Heart left ventricle (tissue), 16 donors: ENCODE data around the gene SUGCT. TPM values are rescaled to one million over a fixed set of nuclear protein-coding genes. Genes with fewer than 3 reads are reported as not detected.

Experiments used
- ATAC-seq, 4 donors: fragments of 200-7000 bp; cut with Tn5 transposase; one replicate each; pipeline ENCODE4 v1.9.1; 2020 to 2022; ENCODE audit warnings: moderate library complexity in 4 of 4, mild to moderate bottlenecking in 3 of 4, moderate number of reproducible peaks in 1 of 4
- DNase-seq, 5 donors: peaks; one replicate each; pipeline ENCODE4 v3.0.0-alpha.2; 2020
- H3K27ac ChIP-seq, 12 donors: fragments of 200-600 bp; sonication (generic) in 4 of 12; one replicate each; pipeline versions ENCODE4 v1.5.0 to v1.8.0; 2016 to 2022; ENCODE audit warnings: mild to moderate bottlenecking in 2 of 12
- H3K27me3 ChIP-seq, 9 donors: fragments of 200-600 bp; sonication (generic) in 2 of 9; one replicate each; pipeline versions ENCODE4 v1.5.1 to v1.8.0; 2016 to 2022; ENCODE audit warnings: mild to moderate bottlenecking in 3 of 9
- H3K36me3 ChIP-seq, 9 donors: fragments of 200-600 bp; sonication (generic) in 2 of 9; one replicate each; pipeline versions ENCODE4 v1.5.0 to v1.8.0; 2018 to 2022; ENCODE audit warnings: mild to moderate bottlenecking in 2 of 9
- H3K4me1 ChIP-seq, 12 donors: fragments of 200-600 bp; sonication (generic) in 4 of 12; one replicate each; pipeline versions ENCODE4 v1.5.0 to v1.8.0; 2016 to 2022; ENCODE audit warnings: mild to moderate bottlenecking in 3 of 12
- H3K4me3 ChIP-seq, 12 donors: fragments of 200-600 bp; sonication (generic) in 4 of 12; one replicate each; pipeline versions ENCODE4 v1.5.0 to v1.8.0; 2017 to 2022; ENCODE audit warnings: mild to moderate bottlenecking in 9 of 12, moderate library complexity in 4 of 12
- H3K9me3 ChIP-seq, 12 donors: fragments of 200-600 bp; sonication (generic) in 4 of 12; one replicate each; pipeline versions ENCODE4 v1.5.0 to v1.8.0; 2016 to 2022; ENCODE audit warnings: mild to moderate bottlenecking in 1 of 12
- CTCF ChIP-seq, 12 donors: fragments of 200-600 bp; sonication (generic) in 4 of 12; IDR thresholded peaks; one replicate each; pipeline versions ENCODE4 v1.5.0 to v1.8.0; 2018 to 2022; ENCODE audit warnings: antibody characterized with exemption in 12 of 12, mild to moderate bottlenecking in 5 of 12
- POLR2A ChIP-seq, 2 donors: fragments of 450-650 bp; IDR thresholded peaks; one replicate each; pipeline ENCODE4 v1.6.1; 2017; ENCODE audit warnings: antibody characterized with exemption in 2 of 2, mild to moderate bottlenecking in 2 of 2, moderate library complexity in 2 of 2
- WGBS, 4 donors: extraction: QIAGEN DNeasy Blood & Tissue Kit in 2 of 4; methylation state at CpG; one replicate each; pipeline versions ENCODE4 v1.1.5 to v1.1.7; 2013 to 2018; 5-methylcytosine and 5-hydroxymethylcytosine counted together
- intact Hi-C, 10 donors: fragments of 100-400 bp; cut with DNase I; formaldehyde crosslinking; loops; one replicate each; pipeline versions ENCODE4 v1.11.1 to v1.14.2; 2022
- polyA plus RNA-seq, 2 donors: library from polyadenylated mRNA; stranded (reverse); fragments of 200-250 nt; gene quantifications; one replicate each; pipeline ENCODE4 v1.2.3, GENCODE V29; 2013
- total RNA-seq, 9 donors: library from RNA; depleted of rRNA in 2 of 9; stranded (reverse); fragments of >200 nt in 2 of 9; fragmentation: NEBNext Ultra II Directional in 3 of 9; extraction: Animal tissue kit (Norgen Biotek cat#: 25700) in 3 of 9; gene quantifications; one replicate each; pipeline versions ENCODE4 v1.1.0 to v1.2.4, GENCODE V29; 2016 to 2023
- donor health status: ischemic (EF 13 %, LVEDD 7.1; RV severe dilation, severe dysfunction).
- donor health status: healthy with polysubstance abuse.
- donor health status: DM: no; HTN: yes; CAD: no.
- donor health status: DM: no; HTN: no; CAD: no.
- donor health status: ischemic (EF 25% LVEDD 6.9; RV normal size, moderate dysfunction).
- donor health status: ischemic (EF 25% LVEDD 5.7; RV mildly dilated, moderate dysfunction).
- donor health status: healthy.
- donor health status: DM: yes; HTN: yes; CAD: no.
- donor health status: ischemic (EF 35%, LVEDD 5.7; RV mildly dilated, moderate dysfunction).
- donor health status: nonischemic (EF 11% LVEDD 7.7; RV severe dilation, severe dysfunction).
- donor health status: DM: yes; HTN: yes; CAD: no.
- donor health status: PGD.
- donor health status: ischemic (EF 29% LVEDD 5.4; RV normal size, mild dysfunction).
- donor health status: nonischemic (EF 23%, LVEDD 6.1; RV moderate dilation, normal function).

Gene SUGCT
- total and polyA plus RNA-seq, 11 donors, result 1.4 to 7.6 (median 4.4) TPM

DNA sequence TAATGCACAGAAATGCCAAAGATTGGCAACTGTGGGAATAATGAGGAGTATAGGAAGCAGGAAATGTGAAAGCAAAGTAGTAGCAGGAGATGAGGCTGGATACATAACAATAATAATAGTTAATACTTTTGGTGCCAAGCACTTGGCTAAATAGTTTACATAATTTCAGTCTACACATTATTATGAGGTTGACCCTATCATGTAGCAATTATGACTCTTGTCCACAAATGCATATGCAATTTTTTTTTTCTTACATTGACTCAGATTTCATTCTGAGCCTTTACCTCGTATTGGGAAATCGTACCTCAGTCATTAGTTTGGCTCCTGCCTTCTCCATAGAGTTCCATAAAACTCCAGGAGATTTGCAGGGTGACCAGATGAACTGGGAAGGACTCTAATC is 219.9 kb downstream of the SUGCT start:
- H3K27me3 ChIP-seq, result no peaks in the 10 kb centered on the region
- DNase-seq (no peak), ATAC-seq (no peak)
- WGBS, 4 donors, result 87 to 94% (median 92%) methylated on average over 2 of the region's 2 CpGs
- TF ChIP-seq CTCF (IDR thresholded peaks at IDR 0.05), result no peak
- no peak for TF ChIP-seq POLR2A (IDR thresholded peaks at IDR 0.05)
- H3K4me1 ChIP-seq, result no peaks in the 10 kb centered on the region
- no peaks in the 10 kb centered on the region for H3K9me3 ChIP-seq
- H3K27ac ChIP-seq, result no peak overlapping the region
- no peak overlapping the region for H3K4me3 ChIP-seq
- no peaks in the 10 kb centered on the region for H3K36me3 ChIP-seq
- intact Hi-C loops, result no loop called here

DNA sequence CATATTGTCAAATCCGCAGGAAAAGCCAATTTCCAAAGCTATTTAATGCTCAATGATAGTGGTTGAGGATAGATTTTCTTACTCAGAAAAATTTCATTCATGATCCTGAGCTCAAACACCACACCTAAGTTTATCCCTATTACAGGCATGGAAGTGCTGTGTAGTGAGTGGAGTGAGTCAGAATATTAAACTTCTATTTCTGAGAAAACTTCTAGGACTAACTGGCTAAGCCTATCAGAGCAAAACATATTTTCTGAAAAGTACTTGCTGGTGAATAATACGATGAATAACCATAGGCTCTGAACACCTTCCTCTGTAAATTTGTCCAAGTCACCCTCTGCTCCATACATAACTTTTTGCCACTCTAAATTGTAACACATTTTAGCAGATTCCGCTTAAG is 221.5 kb downstream of the SUGCT start:
- 86 to 92% (median 90%) methylated on average over 3 of the region's 3 CpGs for WGBS, 4 donors
- ATAC-seq (no peak), DNase-seq (no peak)
- Histone ChIP-seq H3K4me3 (no peak overlapping the region), H3K36me3 (no peaks in the 10 kb centered on the region), H3K27ac (no peak overlapping the region), H3K9me3 (no peaks in the 10 kb centered on the region), H3K4me1 (no peaks in the 10 kb centered on the region), H3K27me3 (no peaks in the 10 kb centered on the region)
- intact Hi-C loops, result no loop called here
- TF ChIP-seq CTCF (IDR thresholded peaks at IDR 0.05), result no peak
- no peak for TF ChIP-seq POLR2A (IDR thresholded peaks at IDR 0.05)

DNA sequence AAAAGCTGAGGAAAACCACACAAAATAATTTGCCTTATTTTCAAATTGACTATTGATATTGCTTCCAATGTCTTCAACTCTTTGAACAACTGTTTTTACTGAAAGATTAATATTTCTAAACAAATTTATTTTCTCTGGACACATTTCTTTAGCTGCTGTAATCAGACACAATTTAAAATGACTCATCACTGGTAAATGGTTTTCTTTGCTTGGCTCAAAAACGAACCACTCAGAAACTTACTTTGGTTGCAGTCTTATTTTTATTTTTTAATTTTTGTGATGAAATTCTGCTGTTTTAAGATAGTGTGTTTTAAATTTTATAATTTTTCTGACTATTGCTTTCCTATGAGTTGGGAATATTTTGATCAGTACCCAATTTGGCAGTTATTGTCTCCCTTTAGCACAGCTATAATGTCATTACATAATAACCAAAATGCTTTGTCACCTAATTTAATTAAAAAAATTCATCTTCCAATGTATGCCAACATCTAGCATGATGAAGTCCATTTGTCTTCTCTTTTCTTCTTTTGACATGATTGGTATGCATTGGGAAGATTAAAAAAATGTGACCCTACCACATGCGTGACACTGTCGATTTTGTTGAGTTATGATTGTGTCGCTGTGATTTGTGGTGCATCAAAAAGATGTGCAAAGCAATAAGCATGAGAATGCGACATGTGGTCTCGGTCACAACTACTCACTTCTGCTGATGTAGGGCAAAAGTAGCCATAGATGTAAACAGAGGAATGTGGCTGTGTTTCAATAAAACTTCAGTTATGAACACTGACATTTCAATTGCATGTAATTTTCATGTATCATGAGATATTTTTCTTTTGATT is 222.3 kb downstream of the SUGCT start:
- no peak for ATAC-seq
- Histone ChIP-seq H3K9me3 (no peaks in the 10 kb centered on the region), H3K4me1 (no peaks in the 10 kb centered on the region), H3K36me3 (no peaks in the 10 kb centered on the region), H3K27me3 (no peaks in the 10 kb centered on the region), H3K27ac (no peak overlapping the region), H3K4me3 (no peak overlapping the region)
- TF ChIP-seq POLR2A (IDR thresholded peaks at IDR 0.05) (no peak), CTCF (IDR thresholded peaks at IDR 0.05) (no peak)
- no peak for DNase-seq
- WGBS, 4 donors, result 88 to 92% (median 91%) methylated on average over 6 of the region's 6 CpGs
- intact Hi-C loops, result no loop called here

DNA sequence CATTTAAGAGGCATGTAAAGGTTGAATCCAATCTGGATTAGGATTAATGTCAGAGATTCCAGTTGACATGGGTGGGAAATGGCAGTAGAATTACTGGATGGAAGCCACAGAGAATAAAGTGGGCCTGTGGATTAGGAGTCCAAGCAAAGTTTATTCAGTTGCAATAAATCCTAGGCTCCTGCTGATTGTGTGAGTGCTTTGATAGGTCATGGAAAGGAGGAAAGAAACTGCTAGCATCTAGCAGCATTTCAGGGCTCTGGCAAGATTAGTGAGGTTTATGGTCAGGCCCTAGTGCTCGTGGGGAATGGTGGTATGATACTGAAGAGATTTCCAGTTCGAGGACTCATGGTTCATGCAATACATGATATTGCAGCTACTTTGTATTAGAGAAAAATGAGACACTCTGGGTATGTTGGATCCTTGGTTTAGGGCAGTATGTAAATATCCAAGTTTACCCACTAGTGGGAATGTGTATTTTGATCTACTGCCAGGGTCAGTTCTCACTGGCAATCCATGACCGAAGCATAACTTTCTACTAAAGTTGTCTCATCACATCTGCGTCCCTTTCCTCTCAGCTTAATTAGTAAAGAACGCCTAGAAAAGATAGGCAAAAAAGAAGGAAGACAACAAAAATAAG is 235.0 kb downstream of the SUGCT start:
- Histone ChIP-seq H3K9me3 (peaks cover 0 to 5% (median 0%) of the 10 kb centered on the region in 12 donors), H3K4me3 (no peak overlapping the region), H3K27me3 (no peaks in the 10 kb centered on the region), H3K27ac (no peak overlapping the region), H3K4me1 (peaks cover 0 to 4% (median 0%) of the 10 kb centered on the region in 12 donors), H3K36me3 (no peaks in the 10 kb centered on the region)
- TF ChIP-seq CTCF (IDR thresholded peaks at IDR 0.05) (no peak), POLR2A (IDR thresholded peaks at IDR 0.05) (no peak)
- DNase-seq (no peak), ATAC-seq (no peak)
- WGBS, 4 donors, result 82 to 88% (median 87%) methylated on average over 5 of the region's 5 CpGs
- intact Hi-C loops, result no loop called here
